IgD-negative memory B cell (primary cell): ENCODE results near the gene TYW1B. TPM values are rescaled to one million over a fixed set of nuclear protein-coding genes. Genes with fewer than 3 reads are reported as not detected.
"Not testable (repeated sequence)": the region's sequence is repeated elsewhere in the genome, so short reads cannot be mapped to it uniquely, and the experiment has no call there.

ENCODE experiments used
- H3K27ac Mint-ChIP-seq, 3 donors: one replicate each; pipeline ENCODE4 v1.8.0; 2020 to 2022; ENCODE audit warnings: mild to moderate bottlenecking in 3 of 3, mixed read lengths in 3 of 3, moderate library complexity in 1 of 3
- H3K27me3 Mint-ChIP-seq: one replicate; pipeline ENCODE4 v1.8.0; 2021; ENCODE audit warnings: mixed read lengths
- H3K36me3 Mint-ChIP-seq: one replicate; pipeline ENCODE4 v1.8.0; 2020; ENCODE audit warnings: mild to moderate bottlenecking, mixed read lengths
- H3K4me1 Mint-ChIP-seq, 3 donors: one replicate each; pipeline ENCODE4 v1.8.0; 2020 to 2022; ENCODE audit warnings: mixed read lengths in 3 of 3, mild to moderate bottlenecking in 1 of 3
- H3K4me3 Mint-ChIP-seq, 4 donors: one replicate each; pipeline ENCODE4 v1.8.0; 2020 to 2022; ENCODE audit warnings: mild to moderate bottlenecking in 4 of 4, mixed read lengths in 4 of 4, moderate library complexity in 3 of 4
- H3K9me3 Mint-ChIP-seq, 3 donors: one replicate each; pipeline ENCODE4 v1.8.0; 2020 to 2021; ENCODE audit warnings: mixed read lengths in 3 of 3, mild to moderate bottlenecking in 1 of 3
- polyA plus RNA-seq: library from polyadenylated mRNA; unstranded; fragments of 300-500 nt; fragmentation: Illumina TruSeq; gene quantifications from one replicate; pipeline ENCODE4 v1.2.3, GENCODE V29; 2021

The TYW1B gene
- polyA plus RNA-seq, 1 donor from 2014 or later, result 3.6 TPM

- H3K4me3 Mint-ChIP-seq, result peak overlapping the region in 2 of 4 donors; percentile 16 to 70
- H3K27ac Mint-ChIP-seq, H3K27me3 Mint-ChIP-seq: not testable (repeated sequence)
Measured at GRCh38 chr7:72823765-72824732, 4.0 kb downstream of the TYW1B start.

GRCh38 chr7:72822497-72822896 lies 5.5 kb downstream of the TYW1B start:
- not testable (repeated sequence) for H3K27ac Mint-ChIP-seq, H3K27me3 Mint-ChIP-seq, H3K36me3 Mint-ChIP-seq, H3K9me3 Mint-ChIP-seq, H3K4me1 Mint-ChIP-seq
- peak overlapping the region in 1 of 4 donors; percentile 9 for H3K4me3 Mint-ChIP-seq

More at GRCh38 chr7:72823765-72824732, 4.0 kb downstream of the TYW1B start:
- H3K9me3 Mint-ChIP-seq, H3K36me3 Mint-ChIP-seq: not testable (repeated sequence)
- peaks cover 6 to 13% (median 8%) of the 10 kb centered on the region in 3 donors for H3K4me1 Mint-ChIP-seq

- H3K36me3 Mint-ChIP-seq, H3K4me3 Mint-ChIP-seq, H3K27me3 Mint-ChIP-seq, H3K27ac Mint-ChIP-seq, H3K4me1 Mint-ChIP-seq, H3K9me3 Mint-ChIP-seq: not testable (repeated sequence)
Measured at GRCh38 chr7:72818663-72819361, 9.2 kb downstream of the TYW1B start.

GRCh38 chr7:72817661-72818060 lies 10.3 kb downstream of the TYW1B start:
- not testable (repeated sequence) for H3K27ac Mint-ChIP-seq, H3K27me3 Mint-ChIP-seq, H3K4me3 Mint-ChIP-seq, H3K36me3 Mint-ChIP-seq, H3K9me3 Mint-ChIP-seq, H3K4me1 Mint-ChIP-seq

- not testable (repeated sequence) for H3K36me3 Mint-ChIP-seq, H3K4me1 Mint-ChIP-seq, H3K9me3 Mint-ChIP-seq, H3K27ac Mint-ChIP-seq, H3K27me3 Mint-ChIP-seq
- H3K4me3 Mint-ChIP-seq, result peak overlapping the region in 1 of 4 donors; percentile 17
Measured at GRCh38 chr7:72816370-72817157, 11.4 kb downstream of the TYW1B start.

GRCh38 chr7:72810437-72810836 lies 17.6 kb downstream of the TYW1B start:
- H3K4me3 Mint-ChIP-seq, H3K36me3 Mint-ChIP-seq, H3K9me3 Mint-ChIP-seq, H3K27ac Mint-ChIP-seq, H3K27me3 Mint-ChIP-seq, H3K4me1 Mint-ChIP-seq: not testable (repeated sequence)

- not testable (repeated sequence) for H3K36me3 Mint-ChIP-seq, H3K27me3 Mint-ChIP-seq, H3K9me3 Mint-ChIP-seq, H3K27ac Mint-ChIP-seq, H3K4me1 Mint-ChIP-seq, H3K4me3 Mint-ChIP-seq
Measured at GRCh38 chr7:72808511-72808910, 19.5 kb downstream of the TYW1B start.

- H3K9me3 Mint-ChIP-seq, result not testable (repeated sequence)
Measured at GRCh38 chr7:72806851-72807250, 21.1 kb downstream of the TYW1B start.

GRCh38 chr7:72805526-72806494 lies 22.2 kb downstream of the TYW1B start:
- H3K27me3 Mint-ChIP-seq, result no peaks in the 10 kb centered on the region
- no peaks in the 10 kb centered on the region for H3K9me3 Mint-ChIP-seq
- H3K4me3 Mint-ChIP-seq, result no peak overlapping the region
- peaks cover 10% of the 10 kb centered on the region for H3K36me3 Mint-ChIP-seq
- no peaks in the 10 kb centered on the region for H3K4me1 Mint-ChIP-seq
- no peak overlapping the region for H3K27ac Mint-ChIP-seq

More at GRCh38 chr7:72806851-72807250, 21.1 kb downstream of the TYW1B start:
- H3K36me3 Mint-ChIP-seq, H3K27ac Mint-ChIP-seq, H3K4me3 Mint-ChIP-seq, H3K27me3 Mint-ChIP-seq, H3K4me1 Mint-ChIP-seq: not testable (repeated sequence)

- H3K36me3 Mint-ChIP-seq, result peaks cover 12% of the 10 kb centered on the region
- H3K4me3 Mint-ChIP-seq, H3K4me1 Mint-ChIP-seq, H3K27me3 Mint-ChIP-seq, H3K9me3 Mint-ChIP-seq, H3K27ac Mint-ChIP-seq: not testable (repeated sequence)
Measured at GRCh38 chr7:72803778-72804177, 24.2 kb downstream of the TYW1B start.

- H3K27me3 Mint-ChIP-seq, H3K27ac Mint-ChIP-seq, H3K4me1 Mint-ChIP-seq, H3K4me3 Mint-ChIP-seq, H3K9me3 Mint-ChIP-seq: not testable (repeated sequence)
- H3K36me3 Mint-ChIP-seq, result peaks cover 20% of the 10 kb centered on the region
Measured at GRCh38 chr7:72801564-72801963, 26.4 kb downstream of the TYW1B start.

GRCh38 chr7:72795401-72795800 lies 32.6 kb downstream of the TYW1B start:
- not testable (repeated sequence) for H3K27me3 Mint-ChIP-seq, H3K27ac Mint-ChIP-seq, H3K9me3 Mint-ChIP-seq, H3K4me3 Mint-ChIP-seq, H3K4me1 Mint-ChIP-seq
- H3K36me3 Mint-ChIP-seq, result peaks cover 21% of the 10 kb centered on the region

- Mint-ChIP-seq H3K4me3 (no peak overlapping the region), H3K36me3 (peaks cover 19% of the 10 kb centered on the region), H3K27me3 (no peaks in the 10 kb centered on the region), H3K27ac (no peak overlapping the region), H3K9me3 (peaks cover 0 to 4% (median 1%) of the 10 kb centered on the region in 3 donors), H3K4me1 (no peaks in the 10 kb centered on the region)
Measured at GRCh38 chr7:72793791-72794190, 34.2 kb downstream of the TYW1B start.

GRCh38 chr7:72790698-72791060 lies 37.3 kb downstream of the TYW1B start:
- not testable (repeated sequence) for H3K4me3 Mint-ChIP-seq, H3K4me1 Mint-ChIP-seq, H3K27me3 Mint-ChIP-seq, H3K9me3 Mint-ChIP-seq, H3K27ac Mint-ChIP-seq
- H3K36me3 Mint-ChIP-seq, result peaks cover 10% of the 10 kb centered on the region
